A549 (cell line): Measurements from ENCODE around the gene ANKRD11. TPM values are rescaled to one million over a fixed set of nuclear protein-coding genes. Genes with fewer than 3 reads are reported as not detected.
A peak's percentile ranks its signal among the peaks of the same experiment; 100 is the strongest.

ENCODE experiments used
- ATAC-seq, 2 experiments: fragments of 200-7000 bp in 1 of 2; fragments of >200 bp in 1 of 2; cut with Nextera tagmentation in 1 of 2; cut with Tn5 transposase in 1 of 2; 3 replicates each; pipeline versions ENCODE4 v1.8.0 to v1.9.1; 2018 to 2020; ENCODE audit warnings: mild to moderate bottlenecking in 1 of 2, moderate library complexity in 1 of 2
- CTCF ChIA-PET: fragments of 300-600 bp; sonication (Branson Sonifier 250); formaldehyde crosslinking; extraction: SDS; loops from one replicate; lab custom pipeline; 2021; ENCODE audit warnings: antibody characterized with exemption, inconsistent platforms; lab: Yijun Ruan, JAX
- POLR2A ChIA-PET: fragments of 350-600 bp; formaldehyde crosslinking; extraction: SDS; loops from one replicate; lab custom pipeline; 2021; ENCODE audit warnings: antibody characterized with exemption, inconsistent platforms; lab: Yijun Ruan, JAX
- DNase-seq, 2 experiments: peaks; one replicate each; pipeline versions ENCODE4 v3.0.0 to v3.0.0-alpha.2; 2011 to 2016; ENCODE audit warnings: low read depth in 1 of 2, low spot score in 1 of 2
- FAIRE-seq: peaks from 2 replicates; lab custom pipeline; 2011; peaks lifted over from hg19 to GRCh38; lab: Jason Lieb, UNC
- H3K27ac ChIP-seq, 2 experiments: fragments of >200 bp; sonication (Bioruptor Twin); formaldehyde crosslinking; 3 replicates each; pipeline ENCODE4 v1.5.1; 2016 to 2017
- H3K4me1 ChIP-seq: fragments of >200 bp; sonication (Bioruptor Twin); formaldehyde crosslinking; 3 replicates; pipeline ENCODE4 v1.6.1; 2016
- H3K4me2 ChIP-seq: fragments of >200 bp; sonication (Bioruptor Twin); formaldehyde crosslinking; 3 replicates; pipeline ENCODE4 v1.6.1; 2016
- H3K4me3 ChIP-seq: fragments of >200 bp; sonication (Bioruptor Twin); formaldehyde crosslinking; 3 replicates; pipeline ENCODE4 v1.5.1; 2016
- H3K9me3 ChIP-seq: fragments of >200 bp; sonication (Bioruptor Twin); formaldehyde crosslinking; 3 replicates; pipeline ENCODE4 v1.6.1; 2016
- CBX2 ChIP-seq: fragments of 200-600 bp; sonication (generic); IDR thresholded peaks from 2 replicates; pipeline ENCODE4 v1.6.1; 2016; ENCODE audit warnings: low read depth, mild to moderate bottlenecking, borderline replicate concordance
- CBX8 ChIP-seq: fragments of 200-600 bp; sonication (generic); IDR thresholded peaks from 2 replicates; pipeline ENCODE4 v1.6.1; 2016
- CHD2 ChIP-seq: fragments of 150-350 bp; IDR thresholded peaks from 2 replicates; pipeline ENCODE4 v1.6.1; 2014; ENCODE audit warnings: low read length; ENCODE audit not compliant: partially characterized antibody
- EHF ChIP-seq: fragments of 250-450 bp; sonication (Bioruptor Pico); IDR thresholded peaks from 2 replicates; pipeline ENCODE4 v1.5.0; 2020; ENCODE audit warnings: mild to moderate bottlenecking
- EHMT2 ChIP-seq: fragments of 200-600 bp; sonication (generic); IDR thresholded peaks from 2 replicates; pipeline ENCODE4 v1.6.1; 2016; ENCODE audit warnings: antibody characterized with exemption, low read depth, mild to moderate bottlenecking, moderate library complexity
- EP300 ChIP-seq, 2 experiments: fragments of >200 bp; sonication (Bioruptor Twin); formaldehyde crosslinking; IDR thresholded peaks; 2 replicates in 1 of 2; 3 replicates in 1 of 2; pipeline ENCODE4 v1.6.1; 2016 to 2017
- ESRRA ChIP-seq: fragments of 150-350 bp; IDR thresholded peaks from 2 replicates; pipeline ENCODE4 v1.6.1; 2014; ENCODE audit warnings: mild to moderate bottlenecking, low read length, borderline replicate concordance
- FOXS1 ChIP-seq: fragments of 250-450 bp; sonication (Bioruptor Pico); IDR thresholded peaks from 2 replicates; pipeline ENCODE4 v1.5.0; 2020; ENCODE audit warnings: mild to moderate bottlenecking, moderate library complexity
- HDAC2 ChIP-seq: fragments of 200-600 bp; sonication (generic); IDR thresholded peaks from 2 replicates; pipeline ENCODE4 v1.6.1; 2016
- HOXA7 ChIP-seq: fragments of 250-450 bp; sonication (Bioruptor Pico); IDR thresholded peaks from 2 replicates; pipeline ENCODE4 v1.5.0; 2020; ENCODE audit warnings: mild to moderate bottlenecking, moderate library complexity
- HOXB5 ChIP-seq: fragments of 250-450 bp; sonication (Bioruptor Pico); IDR thresholded peaks from 2 replicates; pipeline ENCODE4 v1.5.0; 2020; ENCODE audit warnings: mild to moderate bottlenecking, moderate library complexity
- JUN ChIP-seq, 2 experiments: fragments of >200 bp; sonication (Bioruptor Twin); formaldehyde crosslinking; IDR thresholded peaks; 2 replicates in 1 of 2; 3 replicates in 1 of 2; pipeline ENCODE4 v1.6.1; 2016 to 2017
- KDM1A ChIP-seq: fragments of 200-600 bp; sonication (generic); IDR thresholded peaks from 2 replicates; pipeline ENCODE4 v1.6.1; 2016; ENCODE audit warnings: low read depth, mild to moderate bottlenecking
- KDM5A ChIP-seq: fragments of 200-600 bp; sonication (generic); IDR thresholded peaks from 2 replicates; pipeline ENCODE4 v1.6.1; 2016; ENCODE audit warnings: antibody characterized with exemption, mild to moderate bottlenecking
- MAZ ChIP-seq: fragments of 150-350 bp; IDR thresholded peaks from 2 replicates; pipeline ENCODE4 v1.6.1; 2014; ENCODE audit warnings: antibody characterized with exemption, low read depth, low read length, borderline replicate concordance
- MYC ChIP-seq: IDR thresholded peaks from 2 replicates; pipeline ENCODE4 v1.6.1; 2012; ENCODE audit warnings: mild to moderate bottlenecking, inconsistent platforms, low read length, improper control_type of control experiment, borderline replicate concordance
- NFE2L2 ChIP-seq: fragments of 150-350 bp; conservative IDR thresholded peaks from 2 replicates; pipeline ENCODE4 v1.6.1; 2014; ENCODE audit warnings: low read length
- NPAS2 ChIP-seq: fragments of 250-450 bp; sonication (Bioruptor Pico); IDR thresholded peaks from 2 replicates; pipeline ENCODE4 v1.8.0; 2022; ENCODE audit warnings: mild to moderate bottlenecking, moderate library complexity, borderline replicate concordance
- NR3C1 ChIP-seq: fragments of >200 bp; sonication (Bioruptor Twin); formaldehyde crosslinking; IDR thresholded peaks from 3 replicates; pipeline ENCODE4 v1.6.1; 2017
- PHF8 ChIP-seq: fragments of 200-600 bp; sonication (generic); IDR thresholded peaks from 2 replicates; pipeline ENCODE4 v1.6.1; 2016; ENCODE audit warnings: low read depth, mild to moderate bottlenecking, antibody characterized with exemption, moderate library complexity, borderline replicate concordance
- POLR2A ChIP-seq: IDR thresholded peaks from 2 replicates; pipeline ENCODE4 v1.6.1; 2012; ENCODE audit warnings: mild to moderate bottlenecking, low read length
- RAD21 ChIP-seq, 2 experiments: fragments of >200 bp in 1 of 2; sonication (Bioruptor Twin) in 1 of 2; formaldehyde crosslinking in 1 of 2; IDR thresholded peaks in 1 of 2; conservative IDR thresholded peaks in 1 of 2; 2 replicates in 1 of 2; 3 replicates in 1 of 2; pipeline ENCODE4 v1.6.1; 2012 to 2018; ENCODE audit warnings: inconsistent platforms in 1 of 2
- RARB ChIP-seq: fragments of 250-450 bp; sonication (Bioruptor Pico); IDR thresholded peaks from 2 replicates; pipeline ENCODE4 v1.8.0; 2021; ENCODE audit warnings: mild to moderate bottlenecking, moderate library complexity
- RCOR1 ChIP-seq: fragments of 150-350 bp; IDR thresholded peaks from 2 replicates; pipeline ENCODE4 v1.6.1; 2014; ENCODE audit warnings: antibody characterized with exemption, low read length, low read depth
- RFX5 ChIP-seq: fragments of 450-650 bp; IDR thresholded peaks from 2 replicates; pipeline ENCODE4 v1.7.1; 2014; ENCODE audit warnings: antibody characterized with exemption, mild to moderate bottlenecking, moderate library complexity
- RNF2 ChIP-seq: fragments of 200-600 bp; sonication (generic); IDR thresholded peaks from 2 replicates; pipeline ENCODE4 v1.6.1; 2016; ENCODE audit warnings: low read depth, mild to moderate bottlenecking, antibody characterized with exemption, moderate library complexity, borderline replicate concordance
- SREBF2 ChIP-seq: fragments of 450-650 bp; IDR thresholded peaks from 2 replicates; pipeline ENCODE4 v1.6.1; 2014; ENCODE audit warnings: mild to moderate bottlenecking, moderate library complexity
- TFCP2L1 ChIP-seq: fragments of 250-450 bp; sonication (Bioruptor Pico); IDR thresholded peaks from 2 replicates; pipeline ENCODE4 v1.5.0; 2021; ENCODE audit warnings: mild to moderate bottlenecking
- TP53 ChIP-seq: fragments of 250-450 bp; sonication (Bioruptor Pico); IDR thresholded peaks from 2 replicates; pipeline ENCODE4 v1.5.0; 2021; ENCODE audit warnings: mild to moderate bottlenecking, moderate library complexity
- ZC3H11A ChIP-seq: fragments of 450-650 bp; IDR thresholded peaks from 2 replicates; pipeline ENCODE4 v1.6.1; 2014; ENCODE audit warnings: antibody characterized with exemption, mild to moderate bottlenecking
- ZSCAN20 ChIP-seq: fragments of 250-450 bp; sonication (Bioruptor Pico); IDR thresholded peaks from 2 replicates; pipeline ENCODE4 v1.8.0; 2022; ENCODE audit warnings: mild to moderate bottlenecking, moderate library complexity
- WGBS: methylation state at CpG from one replicate; pipeline ENCODE4 v1.1.6; 2017; ENCODE audit errors: missing lambda C conversion rate; 5-methylcytosine and 5-hydroxymethylcytosine counted together
- polyA plus RNA-seq, 4 experiments: library from polyadenylated mRNA; depleted of rRNA in 3 of 4; stranded (reverse); fragments of >200 nt; fragmentation: RNase III in 1 of 4; extraction: RNeasy Plus Mini Kit Qiagen cat#74134 plus additional on column Dnase treatment in 1 of 4; gene quantifications; 2 replicates in 3 of 4; 3 replicates in 1 of 4; pipeline ENCODE4 v1.2.3, GENCODE V29; 2011 to 2017
- TF ChIP-seq, protein P1 (sequence below): IDR thresholded peaks from 2 replicates; pipeline ENCODE4 v1.6.1; 2012
- TF ChIP-seq, protein P2 (sequence below): IDR thresholded peaks from 2 replicates; pipeline ENCODE4 v1.6.1; 2012
- TF ChIP-seq, protein P3 (sequence below): fragments of >200 bp; sonication (Bioruptor Twin); formaldehyde crosslinking; IDR thresholded peaks from 2 replicates; pipeline ENCODE4 v1.6.1; 2016
- TF ChIP-seq, protein P4 (sequence below): fragments of >200 bp; sonication (Bioruptor Twin); formaldehyde crosslinking; IDR thresholded peaks from 3 replicates; pipeline ENCODE4 v1.5.1; 2016
- TF ChIP-seq, protein P5 (sequence below): fragments of 450-650 bp; IDR thresholded peaks from 2 replicates; pipeline ENCODE4 v1.6.1; 2014; ENCODE audit warnings: antibody characterized with exemption
- TF ChIP-seq, protein P6 (sequence below): fragments of >200 bp; sonication (Bioruptor Twin); formaldehyde crosslinking; IDR thresholded peaks from 3 replicates; pipeline ENCODE4 v1.6.1; 2016

The ANKRD11 gene
- polyA plus RNA-seq, 2 of the 4 experiments (the other 2 are of a cell fraction) = 53.6 to 54.9 TPM

DNA sequence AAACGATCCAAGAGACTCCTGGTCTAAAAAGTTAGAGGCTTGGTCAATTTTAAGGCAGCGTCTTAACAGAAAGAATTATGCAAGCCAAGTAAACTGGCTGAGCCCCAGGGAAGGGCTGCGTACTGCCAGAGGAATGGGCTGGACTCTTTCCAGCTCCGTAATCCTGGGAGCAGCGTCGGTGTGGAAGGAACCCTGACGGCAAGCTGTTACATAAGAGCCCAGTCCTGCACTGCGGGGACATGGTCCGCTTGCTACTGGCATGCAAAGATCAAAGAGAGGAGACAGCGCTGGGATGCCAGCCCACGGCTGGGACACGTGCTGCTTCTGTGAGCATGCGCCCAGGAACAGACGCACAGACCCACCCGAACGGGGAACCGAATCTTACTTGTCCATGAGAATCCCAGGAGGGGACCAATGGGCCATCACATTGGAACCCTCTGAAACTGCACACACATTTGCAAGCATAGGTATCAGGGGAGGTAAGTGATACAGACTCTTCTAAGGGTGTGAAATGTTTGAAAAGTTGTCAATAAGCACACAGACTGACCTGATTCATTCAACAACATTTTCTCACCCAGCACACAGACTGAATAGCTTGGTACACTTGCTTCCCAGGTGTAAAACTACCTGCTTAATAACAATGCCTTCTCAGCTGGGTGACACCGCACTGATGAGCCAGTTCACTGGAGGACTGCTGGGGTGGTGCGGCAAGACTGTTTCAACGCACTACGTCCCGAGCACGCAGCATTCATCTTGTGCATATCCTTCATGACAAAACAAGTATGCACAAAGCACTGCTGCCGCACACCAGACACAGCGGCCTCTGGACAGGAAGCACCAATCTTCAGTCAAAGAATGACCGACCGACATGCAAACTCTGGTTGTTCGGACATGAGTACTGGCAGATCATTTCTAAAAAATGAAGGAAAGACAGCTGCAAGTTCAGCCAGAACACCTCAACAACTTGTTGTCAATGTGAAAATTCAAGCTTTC is 94.9 kb downstream of the ANKRD11 start:
- POLR2A ChIA-PET = no interaction called here
- WGBS = 44% methylated on average over 23 of the region's 28 CpGs
- Histone ChIP-seq H3K9me3 (no peaks in the 10 kb centered on the region), H3K4me3 (no peak overlapping the region), H3K27ac (peak overlapping the region; percentile 18 to 46; a peak in 3 of 6 replicates), H3K4me1 (peaks cover 31% of the 10 kb centered on the region), H3K4me2 (peak overlapping the region; percentile 71)
- CTCF ChIA-PET = interaction anchor here (0.6 to 2.2 kb wide), 5 partner anchors 16 to 123 kb away, joined by 3 to 6 read pairs (median 4); no protein-coding TSS in a partner anchor
- ATAC-seq (peak; percentile 89 to 91), FAIRE-seq (no peak), DNase-seq (peak; percentile 88)
- TF ChIP-seq, protein P1, sequence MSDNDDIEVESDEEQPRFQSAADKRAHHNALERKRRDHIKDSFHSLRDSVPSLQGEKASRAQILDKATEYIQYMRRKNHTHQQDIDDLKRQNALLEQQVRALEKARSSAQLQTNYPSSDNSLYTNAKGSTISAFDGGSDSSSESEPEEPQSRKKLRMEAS = peak; percentile 76
- no peak for TF ChIP-seq KDM5A
- TF ChIP-seq ZSCAN20 (CRISPR knock-in tag) = no peak
- 0 out of 5 replicates have a peak, but pooled peaks have one; percentile 21 to 29 for TF ChIP-seq JUN (IDR thresholded peaks at IDR 0.05)
- no peak for TF ChIP-seq RFX5
- TF ChIP-seq EP300 (IDR thresholded peaks at IDR 0.05) = 0 out of 5 replicates have a peak, but pooled peaks of 1 of the 2 experiments have one; percentile 21
- TF ChIP-seq, protein P2, sequence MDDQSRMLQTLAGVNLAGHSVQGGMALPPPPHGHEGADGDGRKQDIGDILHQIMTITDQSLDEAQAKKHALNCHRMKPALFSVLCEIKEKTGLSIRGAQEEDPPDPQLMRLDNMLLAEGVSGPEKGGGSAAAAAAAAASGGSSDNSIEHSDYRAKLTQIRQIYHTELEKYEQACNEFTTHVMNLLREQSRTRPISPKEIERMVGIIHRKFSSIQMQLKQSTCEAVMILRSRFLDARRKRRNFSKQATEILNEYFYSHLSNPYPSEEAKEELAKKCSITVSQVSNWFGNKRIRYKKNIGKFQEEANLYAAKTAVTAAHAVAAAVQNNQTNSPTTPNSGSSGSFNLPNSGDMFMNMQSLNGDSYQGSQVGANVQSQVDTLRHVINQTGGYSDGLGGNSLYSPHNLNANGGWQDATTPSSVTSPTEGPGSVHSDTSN = no peak
- no peak for TF ChIP-seq POLR2A
- TF ChIP-seq, protein P3, sequence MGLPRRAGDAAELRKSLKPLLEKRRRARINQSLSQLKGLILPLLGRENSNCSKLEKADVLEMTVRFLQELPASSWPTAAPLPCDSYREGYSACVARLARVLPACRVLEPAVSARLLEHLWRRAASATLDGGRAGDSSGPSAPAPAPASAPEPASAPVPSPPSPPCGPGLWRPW = no peak; the same call in 1 of the 2 replicates
- TF ChIP-seq NR3C1 = no peak
- TF ChIP-seq HOXA7 (CRISPR knock-in tag) = no peak
- TF ChIP-seq SREBF2 = no peak
- no peak for TF ChIP-seq CHD2
- TF ChIP-seq TP53 (CRISPR knock-in tag) = no peak
- TF ChIP-seq FOXS1 (CRISPR knock-in tag) = no peak
- no peak for TF ChIP-seq MAZ
- TF ChIP-seq, protein P4, sequence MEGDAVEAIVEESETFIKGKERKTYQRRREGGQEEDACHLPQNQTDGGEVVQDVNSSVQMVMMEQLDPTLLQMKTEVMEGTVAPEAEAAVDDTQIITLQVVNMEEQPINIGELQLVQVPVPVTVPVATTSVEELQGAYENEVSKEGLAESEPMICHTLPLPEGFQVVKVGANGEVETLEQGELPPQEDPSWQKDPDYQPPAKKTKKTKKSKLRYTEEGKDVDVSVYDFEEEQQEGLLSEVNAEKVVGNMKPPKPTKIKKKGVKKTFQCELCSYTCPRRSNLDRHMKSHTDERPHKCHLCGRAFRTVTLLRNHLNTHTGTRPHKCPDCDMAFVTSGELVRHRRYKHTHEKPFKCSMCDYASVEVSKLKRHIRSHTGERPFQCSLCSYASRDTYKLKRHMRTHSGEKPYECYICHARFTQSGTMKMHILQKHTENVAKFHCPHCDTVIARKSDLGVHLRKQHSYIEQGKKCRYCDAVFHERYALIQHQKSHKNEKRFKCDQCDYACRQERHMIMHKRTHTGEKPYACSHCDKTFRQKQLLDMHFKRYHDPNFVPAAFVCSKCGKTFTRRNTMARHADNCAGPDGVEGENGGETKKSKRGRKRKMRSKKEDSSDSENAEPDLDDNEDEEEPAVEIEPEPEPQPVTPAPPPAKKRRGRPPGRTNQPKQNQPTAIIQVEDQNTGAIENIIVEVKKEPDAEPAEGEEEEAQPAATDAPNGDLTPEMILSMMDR = no peak
- TF ChIP-seq RARB (CRISPR knock-in tag) = no peak
- no peak for TF ChIP-seq KDM1A
- no peak for TF ChIP-seq RNF2
- no peak for TF ChIP-seq RCOR1
- no peak for TF ChIP-seq NPAS2 (CRISPR knock-in tag)
- no peak for TF ChIP-seq HOXB5 (CRISPR knock-in tag)
- no peak for TF ChIP-seq CBX2
- no peak for TF ChIP-seq EHF (CRISPR knock-in tag)
- peak in 1 of 2 experiments; percentile 25; a peak in 1 of 5 replicates for TF ChIP-seq RAD21 (conservative IDR thresholded peaks at IDR 0.05 in 1 of 2, IDR thresholded peaks at IDR 0.05 in 1 of 2)
- TF ChIP-seq ESRRA = no peak
- TF ChIP-seq, protein P5, sequence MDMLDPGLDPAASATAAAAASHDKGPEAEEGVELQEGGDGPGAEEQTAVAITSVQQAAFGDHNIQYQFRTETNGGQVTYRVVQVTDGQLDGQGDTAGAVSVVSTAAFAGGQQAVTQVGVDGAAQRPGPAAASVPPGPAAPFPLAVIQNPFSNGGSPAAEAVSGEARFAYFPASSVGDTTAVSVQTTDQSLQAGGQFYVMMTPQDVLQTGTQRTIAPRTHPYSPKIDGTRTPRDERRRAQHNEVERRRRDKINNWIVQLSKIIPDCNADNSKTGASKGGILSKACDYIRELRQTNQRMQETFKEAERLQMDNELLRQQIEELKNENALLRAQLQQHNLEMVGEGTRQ = peak; percentile 69
- TF ChIP-seq, protein P6, sequence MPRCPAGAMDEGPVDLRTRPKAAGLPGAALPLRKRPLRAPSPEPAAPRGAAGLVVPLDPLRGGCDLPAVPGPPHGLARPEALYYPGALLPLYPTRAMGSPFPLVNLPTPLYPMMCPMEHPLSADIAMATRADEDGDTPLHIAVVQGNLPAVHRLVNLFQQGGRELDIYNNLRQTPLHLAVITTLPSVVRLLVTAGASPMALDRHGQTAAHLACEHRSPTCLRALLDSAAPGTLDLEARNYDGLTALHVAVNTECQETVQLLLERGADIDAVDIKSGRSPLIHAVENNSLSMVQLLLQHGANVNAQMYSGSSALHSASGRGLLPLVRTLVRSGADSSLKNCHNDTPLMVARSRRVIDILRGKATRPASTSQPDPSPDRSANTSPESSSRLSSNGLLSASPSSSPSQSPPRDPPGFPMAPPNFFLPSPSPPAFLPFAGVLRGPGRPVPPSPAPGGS = no peak
- no peak for TF ChIP-seq TFCP2L1 (CRISPR knock-in tag)
- no peak for TF ChIP-seq PHF8
- no peak for TF ChIP-seq NFE2L2
- TF ChIP-seq ZC3H11A = no peak
- TF ChIP-seq MYC = no peak
- TF ChIP-seq EHMT2 = no peak
- no peak for TF ChIP-seq HDAC2
- no peak for TF ChIP-seq CBX8
